GM21717 (cell line): ENCODE results near the gene EXOC6B.

Source experiments
- ATAC-seq: cut with Tn5 transposase; IDR thresholded peaks from one replicate; pipeline ENCODE4 v1.9.1; 2021; ENCODE audit warnings: mild to moderate bottlenecking, moderate library complexity; ENCODE audit not compliant: unreplicated experiment

EXOC6B gene

GRCh38 chr2:72183016-72183415 lies 642.8 kb downstream of the EXOC6B start:
- no peak for ATAC-seq

GRCh38 chr2:72182547-72182946 lies 643.3 kb downstream of the EXOC6B start:
- no peak for ATAC-seq

GRCh38 chr2:72181616-72182015 lies 644.2 kb downstream of the EXOC6B start:
- no peak for ATAC-seq

- no peak for ATAC-seq
Measured at GRCh38 chr2:72180351-72180750, 645.5 kb downstream of the EXOC6B start.

GRCh38 chr2:72178551-72178950 lies 647.3 kb downstream of the EXOC6B start:
- no peak for ATAC-seq

- ATAC-seq, result no peak
Measured at GRCh38 chr2:72176281-72176680, 649.6 kb downstream of the EXOC6B start.

GRCh38 chr2:72175636-72176035 lies 650.2 kb downstream of the EXOC6B start:
- no peak for ATAC-seq

GRCh38 chr2:72173640-72174321 lies 652.1 kb downstream of the EXOC6B start:
- ATAC-seq, result no peak

- ATAC-seq, result no peak
Measured at GRCh38 chr2:72172478-72172877, 653.4 kb downstream of the EXOC6B start.

- no peak for ATAC-seq
Measured at GRCh38 chr2:72166279-72166678, 659.6 kb downstream of the EXOC6B start.

- no peak for ATAC-seq
Measured at GRCh38 chr2:72165792-72166191, 660.0 kb downstream of the EXOC6B start.

GRCh38 chr2:72162574-72162973 lies 663.3 kb downstream of the EXOC6B start:
- ATAC-seq, result no peak

- ATAC-seq, result no peak
Measured at GRCh38 chr2:72159211-72159993, 666.4 kb downstream of the EXOC6B start.

GRCh38 chr2:72157871-72158771 lies 667.7 kb downstream of the EXOC6B start:
- ATAC-seq, result no peak

GRCh38 chr2:72156872-72157271 lies 669.0 kb downstream of the EXOC6B start:
- no peak for ATAC-seq

- ATAC-seq, result no peak
Measured at GRCh38 chr2:72155737-72156136, 670.1 kb downstream of the EXOC6B start.

GRCh38 chr2:72155151-72155550 lies 670.7 kb downstream of the EXOC6B start:
- ATAC-seq, result no peak

- ATAC-seq, result no peak
Measured at GRCh38 chr2:72154386-72154975, 671.4 kb downstream of the EXOC6B start.

- ATAC-seq, result no peak
Measured at GRCh38 chr2:72153924-72154323, 671.9 kb downstream of the EXOC6B start.

- no peak for ATAC-seq
Measured at GRCh38 chr2:72153026-72153791, 672.6 kb downstream of the EXOC6B start.
